ENCODE results near the gene SNX1. TPM values are rescaled to one million over a fixed set of nuclear protein-coding genes. Genes with fewer than 3 reads are reported as not detected.

The SNX1 gene
- total and polyA plus RNA-seq, 2 of the 13 experiments (the other 11 are each of a cell fraction or from before 2014, with no cell fraction given), result 29.3 to 60.1 TPM

- TF ChIP-seq, protein P1, sequence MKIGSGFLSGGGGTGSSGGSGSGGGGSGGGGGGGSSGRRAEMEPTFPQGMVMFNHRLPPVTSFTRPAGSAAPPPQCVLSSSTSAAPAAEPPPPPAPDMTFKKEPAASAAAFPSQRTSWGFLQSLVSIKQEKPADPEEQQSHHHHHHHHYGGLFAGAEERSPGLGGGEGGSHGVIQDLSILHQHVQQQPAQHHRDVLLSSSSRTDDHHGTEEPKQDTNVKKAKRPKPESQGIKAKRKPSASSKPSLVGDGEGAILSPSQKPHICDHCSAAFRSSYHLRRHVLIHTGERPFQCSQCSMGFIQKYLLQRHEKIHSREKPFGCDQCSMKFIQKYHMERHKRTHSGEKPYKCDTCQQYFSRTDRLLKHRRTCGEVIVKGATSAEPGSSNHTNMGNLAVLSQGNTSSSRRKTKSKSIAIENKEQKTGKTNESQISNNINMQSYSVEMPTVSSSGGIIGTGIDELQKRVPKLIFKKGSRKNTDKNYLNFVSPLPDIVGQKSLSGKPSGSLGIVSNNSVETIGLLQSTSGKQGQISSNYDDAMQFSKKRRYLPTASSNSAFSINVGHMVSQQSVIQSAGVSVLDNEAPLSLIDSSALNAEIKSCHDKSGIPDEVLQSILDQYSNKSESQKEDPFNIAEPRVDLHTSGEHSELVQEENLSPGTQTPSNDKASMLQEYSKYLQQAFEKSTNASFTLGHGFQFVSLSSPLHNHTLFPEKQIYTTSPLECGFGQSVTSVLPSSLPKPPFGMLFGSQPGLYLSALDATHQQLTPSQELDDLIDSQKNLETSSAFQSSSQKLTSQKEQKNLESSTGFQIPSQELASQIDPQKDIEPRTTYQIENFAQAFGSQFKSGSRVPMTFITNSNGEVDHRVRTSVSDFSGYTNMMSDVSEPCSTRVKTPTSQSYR (CRISPR knock-in tag; IDR thresholded peaks at IDR 0.05; ENCODE audit: borderline replicate concordance), result no peak
- TF ChIP-seq ZNF644 (CRISPR knock-in tag; IDR thresholded peaks at IDR 0.05; ENCODE audit: low read depth), result no peak
- no peak for TF ChIP-seq ZNF652 (CRISPR knock-in tag; IDR thresholded peaks at IDR 0.05; ENCODE audit: borderline replicate concordance, low read depth)
- no peak for TF ChIP-seq ZNF724P (CRISPR knock-in tag; IDR thresholded peaks at IDR 0.05; ENCODE audit: borderline replicate concordance)
- TF ChIP-seq, protein P2, sequence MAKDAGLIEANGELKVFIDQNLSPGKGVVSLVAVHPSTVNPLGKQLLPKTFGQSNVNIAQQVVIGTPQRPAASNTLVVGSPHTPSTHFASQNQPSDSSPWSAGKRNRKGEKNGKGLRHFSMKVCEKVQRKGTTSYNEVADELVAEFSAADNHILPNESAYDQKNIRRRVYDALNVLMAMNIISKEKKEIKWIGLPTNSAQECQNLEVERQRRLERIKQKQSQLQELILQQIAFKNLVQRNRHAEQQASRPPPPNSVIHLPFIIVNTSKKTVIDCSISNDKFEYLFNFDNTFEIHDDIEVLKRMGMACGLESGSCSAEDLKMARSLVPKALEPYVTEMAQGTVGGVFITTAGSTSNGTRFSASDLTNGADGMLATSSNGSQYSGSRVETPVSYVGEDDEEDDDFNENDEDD (CRISPR knock-in tag; IDR thresholded peaks at IDR 0.05; ENCODE audit: borderline replicate concordance), result no peak
- TF ChIP-seq, protein P3, sequence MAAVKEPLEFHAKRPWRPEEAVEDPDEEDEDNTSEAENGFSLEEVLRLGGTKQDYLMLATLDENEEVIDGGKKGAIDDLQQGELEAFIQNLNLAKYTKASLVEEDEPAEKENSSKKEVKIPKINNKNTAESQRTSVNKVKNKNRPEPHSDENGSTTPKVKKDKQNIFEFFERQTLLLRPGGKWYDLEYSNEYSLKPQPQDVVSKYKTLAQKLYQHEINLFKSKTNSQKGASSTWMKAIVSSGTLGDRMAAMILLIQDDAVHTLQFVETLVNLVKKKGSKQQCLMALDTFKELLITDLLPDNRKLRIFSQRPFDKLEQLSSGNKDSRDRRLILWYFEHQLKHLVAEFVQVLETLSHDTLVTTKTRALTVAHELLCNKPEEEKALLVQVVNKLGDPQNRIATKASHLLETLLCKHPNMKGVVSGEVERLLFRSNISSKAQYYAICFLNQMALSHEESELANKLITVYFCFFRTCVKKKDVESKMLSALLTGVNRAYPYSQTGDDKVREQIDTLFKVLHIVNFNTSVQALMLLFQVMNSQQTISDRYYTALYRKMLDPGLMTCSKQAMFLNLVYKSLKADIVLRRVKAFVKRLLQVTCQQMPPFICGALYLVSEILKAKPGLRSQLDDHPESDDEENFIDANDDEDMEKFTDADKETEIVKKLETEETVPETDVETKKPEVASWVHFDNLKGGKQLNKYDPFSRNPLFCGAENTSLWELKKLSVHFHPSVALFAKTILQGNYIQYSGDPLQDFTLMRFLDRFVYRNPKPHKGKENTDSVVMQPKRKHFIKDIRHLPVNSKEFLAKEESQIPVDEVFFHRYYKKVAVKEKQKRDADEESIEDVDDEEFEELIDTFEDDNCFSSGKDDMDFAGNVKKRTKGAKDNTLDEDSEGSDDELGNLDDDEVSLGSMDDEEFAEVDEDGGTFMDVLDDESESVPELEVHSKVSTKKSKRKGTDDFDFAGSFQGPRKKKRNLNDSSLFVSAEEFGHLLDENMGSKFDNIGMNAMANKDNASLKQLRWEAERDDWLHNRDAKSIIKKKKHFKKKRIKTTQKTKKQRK (IDR thresholded peaks at IDR 0.05; ENCODE audit: low read length), result no peak
- peak; percentile 53; the same call in 1 of the 2 replicates for TF ChIP-seq POLR2G (IDR thresholded peaks at IDR 0.05; ENCODE audit: low read depth, low read length)
- TF ChIP-seq HINFP (CRISPR knock-in tag; IDR thresholded peaks at IDR 0.05; ENCODE audit: low read depth), result no peak
- TF ChIP-seq POLR2AphosphoS5 (IDR thresholded peaks at IDR 0.05; ENCODE audit: low read depth, low read length), result 0 out of 2 replicates have a peak, but pooled peaks have one; percentile 15
These were observed 62.8 kb downstream of the SNX1 start (continued) for GRCh38 chr15:64158363-64159134.

Measured in HepG2 (cell line).